ENCODE results near the gene KCTD17. TPM values are rescaled to one million over a fixed set of nuclear protein-coding genes. Genes with fewer than 3 reads are reported as not detected.

The KCTD17 gene
- total RNA-seq, 8 experiments from 2014 or later, result 13.9 to 62.2 (median 26.5) TPM

DNA sequence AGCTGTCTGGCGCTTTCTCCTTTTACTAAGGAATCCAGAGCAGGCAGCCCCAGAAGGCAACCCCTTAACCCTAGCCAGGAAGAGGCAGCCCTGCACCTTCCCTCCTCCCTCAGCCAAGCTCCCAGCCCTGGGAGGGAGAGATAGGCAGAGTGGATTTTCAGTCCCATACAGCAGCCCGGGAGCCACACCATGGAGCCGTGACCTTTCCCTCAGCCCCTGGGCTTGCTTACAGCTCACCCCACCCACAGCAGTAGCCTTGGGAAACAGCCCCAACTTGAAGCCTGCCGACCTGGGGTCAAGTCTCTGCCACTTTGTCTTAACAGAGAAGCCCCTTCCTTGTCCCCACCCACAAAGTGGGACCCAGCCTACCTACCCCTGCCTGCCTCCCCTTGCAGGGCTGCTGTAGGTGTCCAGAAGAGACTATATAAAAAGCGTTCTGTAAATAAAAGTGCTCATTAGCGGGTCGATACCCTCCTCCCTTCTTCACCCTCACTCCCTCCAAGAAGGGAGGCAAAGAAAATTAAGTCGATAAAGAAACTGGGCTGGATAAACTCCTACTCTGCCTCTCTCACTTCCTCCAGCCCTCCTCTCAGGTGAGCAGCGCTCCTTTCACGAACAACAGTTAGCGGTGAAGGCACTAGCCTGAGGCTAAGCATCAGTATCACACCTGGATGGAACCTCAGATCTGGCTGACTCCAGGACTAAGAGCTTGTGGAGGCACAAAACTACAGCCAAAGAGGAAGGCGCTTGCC is 36.5 kb upstream of the KCTD17 start:
- in situ Hi-C loops (cut with MboI; ENCODE audit: low pct_unique_long_range_greater_than_20kb in 2 of 9, low sequenced_read_pairs in 9 of 9, unreplicated experiment in 9 of 9), result no loop called here
- WGBS, 10 experiments, result 0 to 100% (median 80%) methylated on average over 1 to 7 of the region's 12 CpGs; no CpG with 5 or more reads in 3 of the 10 experiments
- ATAC-seq (replicated peaks in 6 of 8), result peak in 1 of 8 experiments; percentile 5
- peaks cover 6% of the 10 kb centered on the region in 2 donors for H3K4me1 ChIP-seq (replicated peaks in 1 of 2)
- no peak overlapping the region for H3K4me3 ChIP-seq
- H3K27ac ChIP-seq, result no peak overlapping the region

DNA sequence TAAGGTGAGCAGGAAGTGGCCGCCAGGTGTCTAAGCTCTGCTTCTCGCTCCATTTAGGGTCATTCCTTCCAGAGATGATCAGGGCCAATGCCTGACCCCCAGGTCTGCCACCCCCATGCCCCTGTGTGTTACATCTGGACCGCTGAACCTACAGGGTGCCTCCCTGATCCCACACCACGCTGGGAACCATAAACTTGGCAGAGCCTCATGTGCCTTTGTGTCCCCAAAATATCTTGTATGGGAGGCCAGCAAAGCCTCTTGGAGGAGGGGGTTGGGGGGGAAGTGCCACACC is 36.0 kb upstream of the KCTD17 start:
- no peak for ATAC-seq (replicated peaks in 6 of 8)
- Histone ChIP-seq H3K4me3 (no peak overlapping the region), H3K27ac (no peak overlapping the region), H3K4me1 (replicated peaks in 1 of 2) (peaks cover 6 to 9% of the 10 kb centered on the region in 2 donors)
- in situ Hi-C loops (cut with MboI; ENCODE audit: low pct_unique_long_range_greater_than_20kb in 2 of 9, low sequenced_read_pairs in 9 of 9, unreplicated experiment in 9 of 9), result no loop called here
- 71 to 100% (median 100%) methylated on average over 1 to 2 of the region's 4 CpGs; no CpG with 5 or more reads in 4 of the 10 experiments for WGBS, 10 experiments

GRCh38 chr22:37016134-37016910 is 35.2 kb upstream of the KCTD17 start:
- H3K27ac ChIP-seq, result no peak overlapping the region
- peaks cover 6 to 9% of the 10 kb centered on the region in 2 donors for H3K4me1 ChIP-seq (replicated peaks in 1 of 2)
- no peak for ATAC-seq (replicated peaks in 6 of 8)
- no peak overlapping the region for H3K4me3 ChIP-seq
- 60 to 100% (median 91%) methylated on average over 1 to 6 of the region's 14 CpGs; no CpG with 5 or more reads in 4 of the 10 experiments for WGBS, 10 experiments
- in situ Hi-C loops (cut with MboI; ENCODE audit: low pct_unique_long_range_greater_than_20kb in 2 of 9, low sequenced_read_pairs in 9 of 9, unreplicated experiment in 9 of 9), result no loop called here

- no peak overlapping the region for H3K27ac ChIP-seq
- in situ Hi-C loops (cut with MboI; ENCODE audit: low pct_unique_long_range_greater_than_20kb in 2 of 9, low sequenced_read_pairs in 9 of 9, unreplicated experiment in 9 of 9), result no loop called here
- 87 to 100% (median 91%) methylated on average over 1 to 4 of the region's 10 CpGs; no CpG with 5 or more reads in 4 of the 10 experiments for WGBS, 10 experiments
- peaks cover 6 to 9% of the 10 kb centered on the region in 2 donors for H3K4me1 ChIP-seq (replicated peaks in 1 of 2)
- no peak overlapping the region for H3K4me3 ChIP-seq
- no peak for ATAC-seq (replicated peaks in 6 of 8)
Measured at GRCh38 chr22:37017356-37017755, 34.2 kb upstream of the KCTD17 start.

- Histone ChIP-seq H3K27ac (no peak overlapping the region), H3K4me3 (peak overlapping the region; percentile 76 to 99 (median 93)), H3K4me1 (replicated peaks in 1 of 2) (peaks cover 6 to 9% of the 10 kb centered on the region in 2 donors)
- ATAC-seq (replicated peaks in 6 of 8), result no peak
- in situ Hi-C loops (cut with MboI; ENCODE audit: low pct_unique_long_range_greater_than_20kb in 2 of 9, low sequenced_read_pairs in 9 of 9, unreplicated experiment in 9 of 9), result no loop called here
- WGBS, 10 experiments, result 30 to 94% (median 86%) methylated on average over 2 to 11 of the region's 45 CpGs; no CpG with 5 or more reads in 6 of the 10 experiments
Measured at GRCh38 chr22:37018086-37018814, 33.3 kb upstream of the KCTD17 start.

- peak; percentile 41 to 70 (median 50) for ATAC-seq (replicated peaks in 6 of 8)
- H3K4me1 ChIP-seq (replicated peaks in 1 of 2), result peaks cover 6 to 9% of the 10 kb centered on the region in 2 donors
- 0% methylated on average over 1 to 8 of the region's 35 CpGs; no CpG with 5 or more reads in 6 of the 10 experiments for WGBS, 10 experiments
- H3K4me3 ChIP-seq, result peak overlapping the region; percentile 76 to 99 (median 93)
- in situ Hi-C loops (cut with MboI; ENCODE audit: low pct_unique_long_range_greater_than_20kb in 2 of 9, low sequenced_read_pairs in 9 of 9, unreplicated experiment in 9 of 9), result no loop called here
- peak overlapping the region; percentile 94 to 99 for H3K27ac ChIP-seq
Measured at GRCh38 chr22:37018815-37019308, 32.7 kb upstream of the KCTD17 start.

GRCh38 chr22:37019309-37020191 is 32.0 kb upstream of the KCTD17 start, which contains the start of the genes MPST and TST:
Gene MPST, plus strand, starts transcription at chr22:37019742. Its CDS starts 95 bp downstream, at chr22:37019837.
Gene TST, minus strand, starts transcription at chr22:37019447. Its CDS starts 715 bp downstream, at chr22:37018732.
- peak within 1 kb of the TSS; percentile 76 to 99 (median 93) for H3K4me3 ChIP-seq
- peaks cover 6 to 9% of the 10 kb centered on the region in 2 donors for H3K4me1 ChIP-seq (replicated peaks in 1 of 2)
- H3K27ac ChIP-seq, result peak within 1 kb of the TSS; percentile 94 to 99
- ATAC-seq (replicated peaks in 6 of 8), result peak; percentile 70 to 94 (median 91)
- in situ Hi-C loops (cut with MboI; ENCODE audit: low pct_unique_long_range_greater_than_20kb in 2 of 9, low sequenced_read_pairs in 9 of 9, unreplicated experiment in 9 of 9), result no loop called here
- WGBS, 10 experiments, result 0% methylated on average over 1 of the region's 107 CpGs; no CpG with 5 or more reads in 9 of the 10 experiments

DNA sequence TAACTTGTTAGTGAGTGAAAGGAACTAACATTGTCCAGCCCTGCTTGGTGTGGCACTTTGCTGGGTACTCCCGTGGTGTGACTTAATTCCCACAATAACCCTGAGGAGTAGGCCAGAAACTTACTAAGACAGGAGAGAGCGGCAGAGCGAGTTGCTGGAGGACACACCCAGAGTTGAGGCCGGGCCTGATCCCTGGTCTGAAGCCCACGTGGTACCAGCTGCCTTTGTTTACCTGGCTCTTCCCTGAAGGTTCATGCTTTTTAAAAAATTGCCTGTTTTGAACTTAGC is 31.4 kb upstream of the KCTD17 start:
- ATAC-seq (replicated peaks in 6 of 8), result peak in 3 of 8 experiments; percentile 8 to 24 (median 18)
- Histone ChIP-seq H3K27ac (no peak overlapping the region), H3K4me3 (peak overlapping the region; percentile 76 to 99 (median 93)), H3K4me1 (replicated peaks in 1 of 2) (peaks cover 6 to 9% of the 10 kb centered on the region in 2 donors)
- in situ Hi-C loops (cut with MboI; ENCODE audit: low pct_unique_long_range_greater_than_20kb in 2 of 9, low sequenced_read_pairs in 9 of 9, unreplicated experiment in 9 of 9), result no loop called here
- WGBS, 10 experiments, result 0 to 4% (median 0%) methylated on average over 1 to 5 of the region's 5 CpGs; no CpG with 5 or more reads in 5 of the 10 experiments

- Histone ChIP-seq H3K27ac (no peak overlapping the region), H3K4me3 (no peak overlapping the region), H3K4me1 (replicated peaks in 1 of 2) (peaks cover 6 to 9% of the 10 kb centered on the region in 2 donors)
- WGBS, 10 experiments, result 100% methylated on average over 1 to 2 of the region's 5 CpGs; no CpG with 5 or more reads in 8 of the 10 experiments
- in situ Hi-C loops (cut with MboI; ENCODE audit: low pct_unique_long_range_greater_than_20kb in 2 of 9, low sequenced_read_pairs in 9 of 9, unreplicated experiment in 9 of 9), result no loop called here
- ATAC-seq (replicated peaks in 6 of 8), result no peak
Measured at GRCh38 chr22:37021041-37021440, 30.5 kb upstream of the KCTD17 start.

DNA sequence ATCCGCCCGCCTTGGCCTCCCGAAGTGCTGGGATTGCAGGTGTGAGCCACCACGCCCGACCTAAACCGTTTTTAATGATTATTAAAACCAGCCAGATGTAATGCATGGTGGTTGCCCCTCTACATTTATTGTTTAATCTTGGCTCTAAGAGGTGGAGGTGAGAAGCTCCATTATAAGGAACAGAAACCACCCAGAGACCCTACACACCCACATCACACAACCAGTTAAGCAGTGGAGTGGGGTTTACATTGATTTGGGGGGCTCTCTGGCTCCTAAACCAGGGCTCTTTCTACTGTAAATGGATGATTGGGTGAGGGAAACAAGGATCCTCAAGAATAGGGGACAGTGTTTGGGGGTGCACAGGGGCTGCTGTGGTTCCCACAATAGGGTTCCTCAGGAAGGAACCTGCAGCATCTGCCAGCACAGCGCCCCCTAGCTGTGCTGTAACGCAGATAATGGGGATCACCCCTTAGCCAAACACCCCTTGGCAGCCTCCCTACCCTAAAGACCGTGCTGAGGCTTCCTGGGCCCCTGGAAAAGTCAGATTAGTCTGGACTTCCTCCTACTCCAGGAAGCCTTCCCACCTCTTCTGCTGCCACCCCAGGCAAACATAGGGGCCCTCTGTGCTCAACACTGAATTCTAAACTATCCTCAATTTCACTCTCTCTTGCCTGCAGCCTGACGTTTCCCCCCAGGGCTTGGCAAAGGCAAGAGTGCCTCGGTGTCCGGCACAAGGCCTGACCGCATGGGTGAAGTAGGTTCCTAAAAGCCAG is 29.6 kb upstream of the KCTD17 start:
- ATAC-seq (replicated peaks in 6 of 8), result no peak
- H3K4me1 ChIP-seq (replicated peaks in 1 of 2), result peaks cover 6 to 9% of the 10 kb centered on the region in 2 donors
- no peak overlapping the region for H3K4me3 ChIP-seq
- WGBS, 10 experiments, result 0 to 100% (median 60%) methylated on average over 1 to 5 of the region's 13 CpGs; no CpG with 5 or more reads in 2 of the 10 experiments
- in situ Hi-C loops (cut with MboI; ENCODE audit: low pct_unique_long_range_greater_than_20kb in 2 of 9, low sequenced_read_pairs in 9 of 9, unreplicated experiment in 9 of 9), result no loop called here
- H3K27ac ChIP-seq, result no peak overlapping the region

DNA sequence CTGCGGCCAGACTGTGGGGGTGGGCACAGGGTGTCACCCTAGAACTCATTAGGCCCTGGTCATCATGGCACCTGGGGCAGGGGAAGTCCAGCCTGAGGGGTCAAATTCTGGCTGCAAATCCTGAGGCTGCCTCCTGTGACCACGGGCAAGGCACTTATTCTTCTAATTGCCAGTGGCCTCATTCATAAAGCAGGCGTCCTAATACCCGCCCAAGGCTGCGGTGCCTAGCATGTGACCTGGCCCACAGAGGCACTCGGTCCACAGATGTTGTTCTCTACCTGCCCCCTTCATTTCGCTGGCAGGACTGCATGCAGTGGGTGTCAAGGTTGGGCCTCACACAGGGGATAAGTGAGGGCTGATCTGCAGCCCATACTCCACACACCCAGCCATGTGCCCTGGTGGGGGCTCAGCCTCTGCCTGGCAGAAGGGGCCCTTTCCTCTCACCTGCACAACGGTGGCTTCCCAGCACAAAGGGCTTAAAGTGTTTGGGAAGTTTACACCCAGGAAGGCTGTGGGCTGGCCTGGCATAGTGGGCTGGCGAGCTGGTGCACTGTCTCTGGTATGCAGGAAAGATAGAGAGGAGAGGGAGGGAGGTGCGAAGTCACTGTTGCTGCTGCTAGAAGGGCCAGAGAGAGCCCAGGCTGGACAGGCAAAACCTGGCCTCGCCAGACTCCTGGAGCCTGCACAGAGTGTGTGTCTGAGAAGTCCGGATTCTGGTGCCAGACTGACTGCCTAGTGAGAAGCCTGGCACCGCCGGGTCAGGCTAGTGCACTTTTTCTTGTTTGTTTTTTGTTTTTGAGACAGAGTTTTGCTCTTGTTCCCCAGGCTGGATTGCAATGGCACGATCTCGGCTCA is 28.8 kb upstream of the KCTD17 start:
- no peak overlapping the region for H3K27ac ChIP-seq
- H3K4me3 ChIP-seq, result no peak overlapping the region
- 58 to 97% (median 93%) methylated on average over 2 to 9 of the region's 16 CpGs; no CpG with 5 or more reads in 3 of the 10 experiments for WGBS, 10 experiments
- H3K4me1 ChIP-seq (replicated peaks in 1 of 2), result peaks cover 6 to 9% of the 10 kb centered on the region in 2 donors
- in situ Hi-C loops (cut with MboI; ENCODE audit: low pct_unique_long_range_greater_than_20kb in 2 of 9, low sequenced_read_pairs in 9 of 9, unreplicated experiment in 9 of 9), result no loop called here
- no peak for ATAC-seq (replicated peaks in 6 of 8)
